Activated CD4-positive, alpha-beta memory T cell treated with anti-CD3 and anti-CD28 coated beads, Interleukin-2, amount 10 ng/mL, durations not matched to agents 7 days and 5 days (primary cell): ENCODE measurements around the gene FBXO8. TPM values are rescaled to one million over a fixed set of nuclear protein-coding genes. Genes with fewer than 3 reads are reported as not detected.
"Not testable (repeated sequence)": the region's sequence is repeated elsewhere in the genome, so short reads cannot be mapped to it uniquely, and the experiment has no call there.

Experiments
- CTCF ChIA-PET: fragments of 350-600 bp; sonication (Branson Sonifier 250); formaldehyde crosslinking; loops from one replicate; lab custom pipeline; 2021; ENCODE audit warnings: antibody characterized with exemption, inconsistent platforms; lab: Charles Lee
- POLR2A ChIA-PET: fragments of 350-600 bp; sonication (Branson Sonifier 250); formaldehyde crosslinking; loops from one replicate; lab custom pipeline; 2021; ENCODE audit warnings: antibody characterized with exemption; lab: Charles Lee
- DNase-seq: peaks from one replicate; pipeline ENCODE4 v3.0.0-alpha.2; 2020
- H3K27ac Mint-ChIP-seq: one replicate; pipeline ENCODE4 v1.8.0; 2021; ENCODE audit warnings: mild to moderate bottlenecking, mixed read lengths
- H3K27me3 Mint-ChIP-seq: one replicate; pipeline ENCODE4 v1.8.0; 2021; ENCODE audit warnings: mixed read lengths
- H3K36me3 Mint-ChIP-seq: one replicate; pipeline ENCODE4 v1.8.0; 2021; ENCODE audit warnings: low read depth, mixed read lengths
- H3K4me1 Mint-ChIP-seq: one replicate; pipeline ENCODE4 v1.8.0; 2021; ENCODE audit warnings: mixed read lengths
- H3K4me3 Mint-ChIP-seq: one replicate; pipeline ENCODE4 v1.8.0; 2021; ENCODE audit warnings: mild to moderate bottlenecking, mixed read lengths
- H3K9me3 Mint-ChIP-seq: one replicate; pipeline ENCODE4 v1.8.0; 2021; ENCODE audit warnings: mixed read lengths
- total RNA-seq, 2 experiments: library from RNA; stranded (reverse); gene quantifications; one replicate each; pipeline ENCODE4 v1.2.3, GENCODE V29; 2021

FBXO8 gene
- total RNA-seq, 2 experiments from 2014 or later, result 25.7 to 30.5 TPM

DNA sequence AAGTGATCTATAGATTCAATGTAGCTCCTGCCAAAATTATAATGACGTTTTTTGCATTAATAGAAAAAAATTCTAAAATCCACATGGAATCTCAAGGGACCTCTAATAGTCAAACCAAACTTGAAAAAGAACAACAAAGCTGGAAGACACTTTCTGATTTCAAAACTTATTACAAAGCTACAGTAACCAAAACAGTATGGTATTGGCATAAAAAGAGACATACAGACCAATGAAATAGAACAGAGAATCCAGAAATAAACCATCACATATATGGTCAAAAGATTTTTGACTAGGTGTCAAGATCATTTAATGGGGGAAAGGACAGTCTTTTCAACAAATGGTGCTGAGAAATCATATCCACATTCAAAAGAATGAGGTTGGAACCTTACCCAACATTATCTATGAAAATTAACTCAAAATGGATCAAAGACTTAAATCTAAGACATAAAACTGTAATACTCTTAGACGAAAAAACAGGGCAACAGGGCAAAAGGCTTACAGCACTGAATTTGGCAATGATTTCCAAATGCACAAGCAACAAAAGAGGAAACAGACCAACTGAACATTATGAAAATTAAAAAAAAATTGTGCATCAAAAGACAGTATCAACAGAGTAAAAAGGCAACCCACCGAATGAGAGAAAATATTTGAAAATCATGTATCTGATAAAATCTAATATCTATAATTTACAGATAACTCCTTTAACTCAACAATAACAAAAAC, 3.9 kb downstream of the FBXO8 start:
- no peak for DNase-seq
- CTCF ChIA-PET, result no interaction called here
- H3K27me3 Mint-ChIP-seq, result no peaks in the 10 kb centered on the region
- H3K27ac Mint-ChIP-seq, result no peak overlapping the region
- no peaks in the 10 kb centered on the region for H3K9me3 Mint-ChIP-seq
- peaks cover 39% of the 10 kb centered on the region for H3K4me1 Mint-ChIP-seq
- peaks cover 26% of the 10 kb centered on the region for H3K36me3 Mint-ChIP-seq
- POLR2A ChIA-PET, result no interaction called here
- H3K4me3 Mint-ChIP-seq, result no peak overlapping the region

DNA sequence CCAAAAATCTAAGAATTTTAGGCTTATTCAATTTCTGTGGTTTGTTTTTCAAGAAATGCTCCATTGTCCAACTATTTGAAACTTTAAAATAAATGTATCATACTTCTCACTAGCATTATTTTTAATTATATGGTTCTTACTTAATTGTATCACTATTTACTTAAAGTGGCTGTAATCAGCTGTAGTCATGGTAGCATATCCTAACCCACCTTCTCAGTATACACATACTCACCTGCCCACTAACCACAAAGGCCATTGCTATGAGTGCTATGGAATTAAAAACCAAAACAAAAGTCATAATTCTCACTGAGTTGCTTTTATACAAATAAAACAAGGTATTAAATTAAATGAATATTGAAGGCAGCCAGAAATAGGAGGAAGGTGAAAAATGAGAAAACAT, 5.0 kb downstream of the FBXO8 start:
- Mint-ChIP-seq H3K36me3 (peaks cover 26% of the 10 kb centered on the region), H3K4me1 (peaks cover 34% of the 10 kb centered on the region), H3K9me3 (no peaks in the 10 kb centered on the region), H3K4me3 (no peak overlapping the region), H3K27me3 (no peaks in the 10 kb centered on the region), H3K27ac (no peak overlapping the region)
- ChIA-PET POLR2A (no interaction called here), CTCF (no interaction called here)
- DNase-seq, result no peak

DNA sequence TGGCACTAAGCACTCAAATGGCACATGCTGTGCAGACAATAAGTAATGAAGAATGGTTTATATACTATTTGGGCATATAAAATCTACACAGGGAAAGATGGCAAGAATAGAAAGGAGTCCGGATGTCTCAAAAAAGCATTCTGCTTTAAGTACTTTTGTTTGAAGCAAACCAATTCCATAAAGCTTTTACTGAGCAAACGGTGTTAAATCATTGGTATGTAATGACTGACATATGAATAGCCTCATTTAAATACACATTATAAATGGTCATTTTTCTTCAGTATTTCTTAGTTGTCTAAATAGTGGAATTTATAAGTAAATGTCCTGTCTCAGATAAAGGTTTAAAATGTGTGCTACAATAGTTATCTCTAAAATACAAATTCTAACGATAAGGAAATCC, 6.0 kb downstream of the FBXO8 start:
- Mint-ChIP-seq H3K9me3 (no peaks in the 10 kb centered on the region), H3K4me1 (peaks cover 31% of the 10 kb centered on the region), H3K4me3 (no peak overlapping the region), H3K27me3 (no peaks in the 10 kb centered on the region), H3K27ac (no peak overlapping the region), H3K36me3 (peaks cover 21% of the 10 kb centered on the region)
- ChIA-PET CTCF (no interaction called here), POLR2A (no interaction called here)
- DNase-seq, result no peak

DNA sequence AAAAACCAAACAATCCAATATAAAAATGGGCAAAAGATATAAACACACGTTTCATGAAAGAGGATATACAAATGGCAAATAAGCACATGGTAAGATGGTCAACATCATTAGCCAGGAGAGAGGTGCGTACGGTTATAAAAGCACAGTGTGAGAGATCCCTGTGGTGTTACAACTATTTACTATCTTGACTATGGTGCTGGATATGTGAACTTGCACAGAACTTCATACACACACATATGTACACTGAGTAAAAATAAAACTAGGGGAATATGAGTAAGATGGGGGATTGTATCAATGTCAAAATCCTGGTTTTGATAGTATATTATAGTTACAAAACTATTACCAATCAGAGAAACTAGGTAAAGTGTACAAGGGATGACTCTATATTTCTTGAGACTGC, 8.4 kb downstream of the FBXO8 start:
- Mint-ChIP-seq H3K36me3 (peaks cover 14% of the 10 kb centered on the region), H3K4me1 (peaks cover 11% of the 10 kb centered on the region), H3K9me3 (no peaks in the 10 kb centered on the region), H3K27me3 (no peaks in the 10 kb centered on the region), H3K27ac (no peak overlapping the region), H3K4me3 (no peak overlapping the region)
- ChIA-PET POLR2A (no interaction called here), CTCF (no interaction called here)
- no peak for DNase-seq

DNA sequence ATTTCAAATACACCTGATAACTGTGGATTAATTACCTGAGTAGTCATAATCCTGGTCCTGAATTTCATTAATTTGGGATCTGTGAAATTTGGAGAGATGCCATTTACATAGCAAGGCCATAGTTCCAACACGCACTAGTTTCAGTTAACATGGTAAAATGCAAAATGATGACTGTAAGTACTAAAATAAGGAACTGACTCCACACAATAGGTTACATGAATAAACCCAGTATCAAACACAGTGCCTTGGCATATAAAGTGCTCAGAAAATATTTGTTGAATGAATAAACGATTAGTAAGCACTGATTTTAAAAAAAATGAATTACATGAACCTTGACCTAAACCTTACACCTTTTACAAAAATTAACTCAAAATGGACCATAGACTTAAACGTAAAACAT, 9.0 kb downstream of the FBXO8 start:
- ChIA-PET CTCF (no interaction called here), POLR2A (no interaction called here)
- Mint-ChIP-seq H3K4me3 (no peak overlapping the region), H3K4me1 (peaks cover 7% of the 10 kb centered on the region), H3K27ac (no peak overlapping the region), H3K9me3 (no peaks in the 10 kb centered on the region), H3K27me3 (no peaks in the 10 kb centered on the region), H3K36me3 (peaks cover 8% of the 10 kb centered on the region)
- no peak for DNase-seq

DNA sequence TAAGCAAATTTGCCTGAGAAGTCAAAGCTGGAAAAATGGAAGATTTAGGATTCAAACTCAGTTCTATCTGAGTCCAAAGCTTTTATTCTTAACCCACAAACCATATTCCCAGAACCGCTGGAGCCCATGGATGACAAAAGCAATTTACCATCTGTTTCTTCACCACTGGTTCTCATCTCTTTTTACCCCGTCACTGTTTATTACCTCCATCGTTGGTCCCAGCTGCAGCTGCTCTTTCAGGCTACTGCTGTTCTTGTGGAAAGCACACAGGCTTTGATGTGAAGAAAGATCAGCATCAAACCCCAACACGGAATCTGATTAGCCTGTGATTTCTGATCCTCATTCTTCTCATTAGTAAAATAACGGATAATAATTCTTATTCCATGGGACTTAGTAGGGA, 9.5 kb downstream of the FBXO8 start:
- ChIA-PET POLR2A (no interaction called here), CTCF (no interaction called here)
- no peak overlapping the region for H3K4me3 Mint-ChIP-seq
- no peak overlapping the region for H3K27ac Mint-ChIP-seq
- H3K9me3 Mint-ChIP-seq, result no peaks in the 10 kb centered on the region
- DNase-seq, result no peak
- H3K27me3 Mint-ChIP-seq, result no peaks in the 10 kb centered on the region
- peaks cover 2% of the 10 kb centered on the region for H3K4me1 Mint-ChIP-seq
- peaks cover 2% of the 10 kb centered on the region for H3K36me3 Mint-ChIP-seq

DNA sequence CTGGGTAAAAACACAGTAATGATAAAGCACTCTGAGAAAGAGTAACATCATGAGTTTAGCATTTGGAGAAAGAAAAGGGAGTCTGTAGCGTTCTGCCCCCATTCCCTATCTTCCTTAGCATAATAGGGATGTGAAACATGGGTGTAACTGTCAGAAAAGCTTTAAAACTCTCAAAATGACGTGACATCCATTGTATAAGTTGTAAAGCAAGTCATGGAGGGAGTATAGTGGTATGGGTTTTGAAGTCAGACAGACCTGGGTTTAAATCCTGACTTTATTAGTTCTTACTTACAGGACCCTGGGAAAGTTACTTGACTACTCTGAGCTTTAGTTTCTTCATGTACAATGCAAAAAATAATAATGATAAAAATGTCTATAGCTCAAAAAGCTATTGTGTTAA, 17.1 kb downstream of the FBXO8 start:
- Mint-ChIP-seq H3K36me3 (no peaks in the 10 kb centered on the region), H3K27me3 (no peaks in the 10 kb centered on the region), H3K27ac (no peak overlapping the region), H3K4me3 (no peak overlapping the region), H3K9me3 (no peaks in the 10 kb centered on the region), H3K4me1 (peaks cover 2% of the 10 kb centered on the region)
- CTCF ChIA-PET, result interaction anchor here (1.1 kb wide), 1 partner anchor 13 kb away, joined by 3 read pairs; no protein-coding TSS in a partner anchor
- POLR2A ChIA-PET, result interaction anchor here (1.9 kb wide), 1 partner anchor 17 kb away, joined by 5 read pairs; the partner anchor contains the start of genes CEP44 and FBXO8
- no peak for DNase-seq

DNA sequence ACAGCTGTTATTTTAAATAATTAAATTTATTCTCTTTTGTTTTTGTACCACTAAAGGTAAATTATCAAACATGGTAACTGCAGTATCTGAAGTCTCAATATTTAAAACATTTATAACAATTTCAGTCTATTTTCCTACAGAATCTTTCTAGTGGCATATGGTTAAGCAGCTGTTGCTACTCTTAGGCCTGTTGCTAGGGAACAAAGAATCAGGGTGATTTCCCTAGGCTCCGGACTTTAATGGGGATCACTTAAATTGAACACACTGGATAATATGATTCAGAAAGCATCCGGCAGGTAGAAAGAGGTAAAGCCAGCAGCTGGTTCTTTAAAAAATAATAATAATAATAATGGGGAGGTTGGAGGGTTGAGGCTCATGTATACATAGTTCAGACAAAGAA, 17.6 kb downstream of the FBXO8 start:
- Mint-ChIP-seq H3K36me3 (no peaks in the 10 kb centered on the region), H3K4me1 (peaks cover 2% of the 10 kb centered on the region), H3K27ac (no peak overlapping the region), H3K27me3 (no peaks in the 10 kb centered on the region), H3K9me3 (no peaks in the 10 kb centered on the region), H3K4me3 (no peak overlapping the region)
- ChIA-PET POLR2A (interaction anchor here (1.9 kb wide), 1 partner anchor 18 kb away, joined by 5 read pairs; the partner anchor contains the start of genes CEP44 and FBXO8), CTCF (no interaction called here)
- DNase-seq, result no peak

DNA sequence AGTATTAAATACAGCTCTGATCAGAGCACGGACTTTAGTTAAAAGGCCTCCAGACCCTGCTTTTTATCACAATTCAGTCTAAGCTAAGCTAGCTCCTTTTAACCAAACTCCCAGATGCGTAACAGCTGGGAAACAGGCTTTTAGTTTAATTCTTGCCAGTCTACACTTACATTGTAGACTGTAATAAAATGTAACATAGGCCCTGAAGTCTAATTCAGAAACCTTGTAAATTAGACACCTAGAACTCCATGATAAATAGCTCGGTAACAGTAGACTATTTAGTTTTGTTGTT, 20.1 kb downstream of the FBXO8 start:
- no peak overlapping the region for H3K27ac Mint-ChIP-seq
- no peak for DNase-seq
- CTCF ChIA-PET, result interaction anchor here (0.8 kb wide), 1 partner anchor 40 kb away, joined by 3 read pairs; no protein-coding TSS in a partner anchor
- H3K36me3 Mint-ChIP-seq, result no peaks in the 10 kb centered on the region
- H3K9me3 Mint-ChIP-seq, result no peaks in the 10 kb centered on the region
- H3K4me1 Mint-ChIP-seq, result peaks cover 2% of the 10 kb centered on the region
- H3K27me3 Mint-ChIP-seq, result no peaks in the 10 kb centered on the region
- POLR2A ChIA-PET, result interaction anchor here (0.7 kb wide), 1 partner anchor 10 kb away, joined by 3 read pairs; no protein-coding TSS in a partner anchor
- no peak overlapping the region for H3K4me3 Mint-ChIP-seq

DNA sequence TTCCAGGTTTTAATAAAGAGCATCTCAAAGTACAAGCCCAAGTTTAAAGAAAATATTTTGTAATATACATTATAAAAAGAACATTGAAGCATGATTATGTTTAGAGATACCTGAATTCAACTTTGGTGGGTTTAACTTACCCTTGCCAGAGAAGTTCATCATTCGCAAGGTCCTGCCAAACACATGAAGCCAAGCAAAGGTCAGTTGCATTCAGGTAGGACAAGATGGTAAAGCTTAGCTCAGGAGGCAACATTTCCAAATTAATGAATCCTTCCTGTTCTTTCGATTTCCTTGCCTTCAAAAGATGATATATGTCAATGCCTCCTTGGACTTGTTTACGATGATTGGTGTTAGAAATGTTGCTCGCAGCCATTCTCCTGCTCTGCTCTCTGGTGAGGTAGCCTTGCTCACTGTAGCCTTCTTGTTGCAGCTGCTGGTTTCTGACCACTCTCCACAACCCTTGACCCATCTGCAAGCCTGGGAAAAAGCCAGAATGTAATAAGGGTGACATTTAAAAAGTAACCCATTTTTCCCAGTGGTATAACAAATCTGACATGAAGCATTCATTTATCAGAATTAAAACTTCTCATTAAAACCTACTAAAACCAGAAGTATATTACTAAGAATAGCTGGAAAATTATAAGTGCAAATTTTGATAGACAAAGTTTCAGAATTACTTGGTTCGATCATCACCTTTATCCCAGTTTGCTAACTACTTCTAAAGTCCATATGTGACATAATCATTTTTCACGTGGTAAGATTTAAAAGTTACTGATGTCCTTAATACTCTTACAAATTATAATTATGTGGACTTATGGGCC, 20.6 kb downstream of the FBXO8 start:
- peaks cover 2% of the 10 kb centered on the region for H3K4me1 Mint-ChIP-seq
- ChIA-PET POLR2A (no interaction called here), CTCF (interaction anchor here (0.8 kb wide), 1 partner anchor 39 kb away, joined by 3 read pairs; no protein-coding TSS in a partner anchor)
- DNase-seq, result no peak
- no peak overlapping the region for H3K27ac Mint-ChIP-seq
- H3K36me3 Mint-ChIP-seq, result no peaks in the 10 kb centered on the region
- no peaks in the 10 kb centered on the region for H3K27me3 Mint-ChIP-seq
- H3K9me3 Mint-ChIP-seq, result no peaks in the 10 kb centered on the region
- H3K4me3 Mint-ChIP-seq, result no peak overlapping the region

DNA sequence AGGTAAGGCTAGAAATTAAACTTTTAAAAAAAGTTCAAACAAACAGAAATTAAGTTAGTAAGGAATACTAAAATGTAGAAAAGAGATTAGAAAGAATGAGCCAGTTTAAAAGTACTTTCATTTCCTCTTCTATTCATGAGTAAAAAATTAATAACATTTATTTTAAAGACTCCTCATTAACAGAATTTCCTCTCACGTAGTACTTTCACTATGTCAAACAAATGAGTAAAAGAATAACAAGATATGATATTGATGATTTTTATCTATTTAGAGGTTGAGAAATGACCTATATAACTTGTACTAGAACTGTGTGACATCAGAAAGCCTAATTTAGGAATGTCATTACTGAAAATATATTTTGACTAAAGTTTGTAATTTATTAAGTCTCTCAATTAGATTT, 22.0 kb downstream of the FBXO8 start:
- DNase-seq, H3K9me3 Mint-ChIP-seq, CTCF ChIA-PET, H3K27me3 Mint-ChIP-seq, H3K36me3 Mint-ChIP-seq, H3K27ac Mint-ChIP-seq, POLR2A ChIA-PET, H3K4me3 Mint-ChIP-seq, H3K4me1 Mint-ChIP-seq: not testable (repeated sequence)

DNA sequence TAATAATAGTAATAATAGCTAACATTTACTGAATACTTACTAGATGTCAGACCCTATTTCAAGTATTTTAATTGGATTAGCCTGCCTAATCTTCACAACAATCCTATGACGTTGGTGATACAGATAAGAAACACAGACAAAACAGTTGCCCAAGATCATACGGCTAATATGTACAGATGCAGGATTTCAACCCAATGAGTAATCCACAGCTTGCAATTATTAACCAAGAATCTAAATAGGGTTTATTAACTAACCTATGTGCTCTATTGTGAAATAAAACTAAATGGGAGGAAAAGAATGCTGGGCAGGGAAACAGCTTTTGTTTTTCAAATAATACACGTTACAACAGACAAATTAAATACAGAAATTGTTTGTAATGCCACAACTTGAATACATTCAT, 23.4 kb downstream of the FBXO8 start:
- H3K4me1 Mint-ChIP-seq, result peaks cover 2% of the 10 kb centered on the region
- no peak overlapping the region for H3K27ac Mint-ChIP-seq
- DNase-seq, result no peak
- POLR2A ChIA-PET, result interaction anchor here (0.6 kb wide), 1 partner anchor 24 kb away, joined by 3 read pairs; the partner anchor contains the start of genes CEP44 and FBXO8
- CTCF ChIA-PET, result no interaction called here
- H3K27me3 Mint-ChIP-seq, result no peaks in the 10 kb centered on the region
- H3K9me3 Mint-ChIP-seq, result no peaks in the 10 kb centered on the region
- H3K4me3 Mint-ChIP-seq, result no peak overlapping the region
- H3K36me3 Mint-ChIP-seq, result no peaks in the 10 kb centered on the region

DNA sequence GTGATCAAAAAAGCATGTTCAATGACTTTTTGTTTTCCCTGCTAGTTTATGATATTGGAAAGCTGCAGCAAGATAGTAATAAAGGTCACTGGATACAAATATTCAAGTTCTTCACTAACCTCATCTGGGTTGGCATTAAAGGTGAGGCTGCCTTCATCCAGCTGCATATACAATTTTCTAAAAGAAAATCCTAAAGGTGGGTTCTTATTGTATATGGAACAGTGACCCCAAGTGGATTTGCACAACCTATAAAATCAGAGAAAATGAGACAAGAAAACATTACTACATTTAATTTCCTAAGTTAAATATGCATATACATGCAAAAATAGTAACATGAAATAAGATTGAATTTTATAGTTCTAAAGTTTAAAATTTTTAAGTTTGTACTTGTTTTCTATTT, 23.9 kb downstream of the FBXO8 start:
- CTCF ChIA-PET, result no interaction called here
- POLR2A ChIA-PET, result no interaction called here
- no peak overlapping the region for H3K27ac Mint-ChIP-seq
- H3K36me3 Mint-ChIP-seq, result no peaks in the 10 kb centered on the region
- H3K9me3 Mint-ChIP-seq, result no peaks in the 10 kb centered on the region
- no peaks in the 10 kb centered on the region for H3K27me3 Mint-ChIP-seq
- peaks cover 2% of the 10 kb centered on the region for H3K4me1 Mint-ChIP-seq
- H3K4me3 Mint-ChIP-seq, result no peak overlapping the region
- no peak for DNase-seq
